CD4-positive, alpha-beta T cell (primary cell): Measurements from ENCODE around the gene ADARB2. TPM values are rescaled to one million over a fixed set of nuclear protein-coding genes. Genes with fewer than 3 reads are reported as not detected.

Experiments
- ATAC-seq: fragments of 200-7000 bp; cut with Tn5 transposase; one replicate; pipeline ENCODE4 v1.10.0; 2022; ENCODE audit warnings: mild to moderate bottlenecking; ENCODE audit not compliant: poor library complexity
- CTCF ChIA-PET: fragments of 350-600 bp; sonication (Branson Sonifier 250); formaldehyde crosslinking; loops from one replicate; lab custom pipeline; 2021; ENCODE audit warnings: antibody characterized with exemption, inconsistent platforms; lab: Charles Lee
- POLR2A ChIA-PET: fragments of 350-600 bp; sonication (Branson Sonifier 250); formaldehyde crosslinking; loops from one replicate; lab custom pipeline; 2021; ENCODE audit warnings: antibody characterized with exemption, inconsistent platforms; lab: Charles Lee
- DNase-seq, 14 experiments: peaks; one replicate each; pipeline ENCODE4 v3.0.0-alpha.2; 2013 to 2020; ENCODE audit warnings: mixed read lengths in 2 of 14
- H3K27ac ChIP-seq, 2 donors: one replicate each; pipeline versions ENCODE4 v1.5.1 to v1.7.0; 2013; ENCODE audit warnings: low read length in 2 of 2, low read depth in 1 of 2, mild to moderate bottlenecking in 1 of 2
- H3K27me3 ChIP-seq, 2 experiments: 1 replicate in 1 of 2; 2 replicates in 1 of 2; pipeline versions ENCODE4 v1.6.1 to v1.7.0; 2013; ENCODE audit warnings: low read length in 2 of 2, control low read depth in 1 of 2, mild to moderate bottlenecking in 1 of 2, moderate library complexity in 1 of 2; ENCODE audit not compliant: insufficient read depth in 2 of 2, control insufficient read depth in 1 of 2
- H3K36me3 ChIP-seq: one replicate; pipeline ENCODE4 v1.6.1; 2013; ENCODE audit warnings: low read length, control low read depth; ENCODE audit not compliant: insufficient read depth
- H3K4me1 ChIP-seq: one replicate; pipeline ENCODE4 v1.6.1; 2013; ENCODE audit warnings: low read length, control low read depth; ENCODE audit not compliant: insufficient read depth
- H3K4me3 ChIP-seq: one replicate; pipeline ENCODE4 v1.5.1; 2013; ENCODE audit warnings: mild to moderate bottlenecking, low read length, moderate library complexity
- H3K9me3 ChIP-seq, 2 experiments: 1 replicate in 1 of 2; 2 replicates in 1 of 2; pipeline versions ENCODE4 v1.6.1 to v1.7.0; 2013; ENCODE audit warnings: low read length in 2 of 2, mild to moderate bottlenecking in 2 of 2, control low read depth in 1 of 2, moderate library complexity in 1 of 2; ENCODE audit not compliant: control insufficient read depth in 1 of 2, insufficient read depth in 1 of 2
- H3K27ac Mint-ChIP-seq: one replicate; pipeline ENCODE4 v1.8.0; 2020; ENCODE audit warnings: mixed read lengths
- H3K27me3 Mint-ChIP-seq: one replicate; pipeline ENCODE4 v1.8.0; 2021; ENCODE audit warnings: mixed read lengths
- H3K36me3 Mint-ChIP-seq: one replicate; pipeline ENCODE4 v1.8.0; 2021; ENCODE audit warnings: low read depth, mixed read lengths
- H3K4me1 Mint-ChIP-seq: one replicate; pipeline ENCODE4 v1.8.0; 2021; ENCODE audit warnings: low read depth, mixed read lengths
- H3K4me3 Mint-ChIP-seq: one replicate; pipeline ENCODE4 v1.8.0; 2020; ENCODE audit warnings: mild to moderate bottlenecking, mixed read lengths
- H3K9me3 Mint-ChIP-seq: one replicate; pipeline ENCODE4 v1.8.0; 2020; ENCODE audit warnings: mixed read lengths
- CTCF ChIP-seq: fragments of 200-600 bp; IDR thresholded peaks from one replicate; pipeline ENCODE4 v1.8.0; 2022; ENCODE audit warnings: antibody characterized with exemption, mild to moderate bottlenecking
- intact Hi-C, 2 experiments: fragments of 100-400 bp; cut with DNase I in 1 of 2; cut with micrococcal nuclease in 1 of 2; formaldehyde crosslinking; loops; one replicate each; pipeline versions ENCODE4 v1.15.1 to v1.9.0; 2023 to 2025; cut with DNase I, micrococcal nuclease
- total RNA-seq, 174 experiments: library from RNA in 2 of 174; stranded (reverse) in 2 of 174; gene quantifications; one replicate each; pipeline ENCODE4 v1.2.3 and lab custom pipeline; 2021 to 2026

ADARB2 gene
- total RNA-seq, 2 experiments from 2014 or later: 0.14 TPM; not detected in 1

GRCh38 chr10:1215862-1216573 lies 521.3 kb downstream of the ADARB2 start:
- intact Hi-C loops: no loop called here
- Histone ChIP-seq H3K4me3 (no peak overlapping the region), H3K27me3 (no peaks in the 10 kb centered on the region), H3K36me3 (no peaks in the 10 kb centered on the region), H3K4me1 (no peaks in the 10 kb centered on the region), H3K9me3 (peaks cover 0 to 18% of the 10 kb centered on the region in 2 experiments), H3K27ac (no peak overlapping the region)
- Mint-ChIP-seq H3K9me3 (no peaks in the 10 kb centered on the region), H3K27me3 (no peaks in the 10 kb centered on the region), H3K4me1 (no peaks in the 10 kb centered on the region), H3K36me3 (no peaks in the 10 kb centered on the region), H3K4me3 (no peak overlapping the region), H3K27ac (no peak overlapping the region)
- CTCF ChIA-PET: no interaction called here
- DNase-seq: no peak
- ATAC-seq: no peak
- no peak for TF ChIP-seq CTCF
- POLR2A ChIA-PET: no interaction called here

DNA sequence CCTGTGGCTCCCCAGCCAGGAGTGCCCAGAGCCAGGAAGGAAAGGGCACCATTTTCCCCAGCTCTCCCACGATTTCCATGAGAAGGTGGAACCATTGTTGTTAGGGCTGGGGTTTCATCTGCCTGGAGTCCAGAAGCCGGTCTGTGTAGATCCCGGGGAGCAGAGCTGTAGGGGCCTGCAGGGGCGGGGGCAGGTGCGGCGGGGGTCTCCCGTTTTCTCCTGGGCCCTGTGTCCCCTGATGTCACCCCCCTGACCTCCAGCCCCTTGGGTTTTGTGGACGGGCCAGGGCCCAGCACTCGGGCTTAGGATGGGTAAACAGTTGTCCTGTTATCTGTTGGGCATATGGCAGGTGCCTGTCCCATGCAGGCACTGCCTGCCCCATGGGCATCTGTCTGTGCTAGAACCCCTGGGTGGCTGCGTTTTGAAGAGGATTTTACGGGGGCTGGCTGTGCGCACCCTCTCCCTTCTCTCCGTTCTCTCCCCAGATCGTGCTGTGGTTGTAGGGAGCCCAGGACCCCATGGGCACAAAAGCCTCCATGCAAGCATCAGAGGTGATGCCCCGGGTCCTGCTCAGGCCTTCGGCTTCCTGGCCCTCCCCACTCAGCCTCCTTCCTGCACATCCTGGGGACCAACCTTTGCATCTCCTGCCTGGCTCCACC lies 522.3 kb downstream of the ADARB2 start:
- Histone ChIP-seq H3K4me3 (no peak overlapping the region), H3K4me1 (no peaks in the 10 kb centered on the region), H3K9me3 (peaks cover 0 to 16% of the 10 kb centered on the region in 2 experiments), H3K36me3 (no peaks in the 10 kb centered on the region), H3K27ac (no peak overlapping the region), H3K27me3 (no peaks in the 10 kb centered on the region)
- Mint-ChIP-seq H3K36me3 (no peaks in the 10 kb centered on the region), H3K27ac (no peak overlapping the region), H3K27me3 (no peaks in the 10 kb centered on the region), H3K4me1 (no peaks in the 10 kb centered on the region), H3K9me3 (no peaks in the 10 kb centered on the region), H3K4me3 (no peak overlapping the region)
- ChIA-PET CTCF (no interaction called here), POLR2A (no interaction called here)
- intact Hi-C loops: no loop called here
- no peak for DNase-seq
- no peak for ATAC-seq
- TF ChIP-seq CTCF: no peak

DNA sequence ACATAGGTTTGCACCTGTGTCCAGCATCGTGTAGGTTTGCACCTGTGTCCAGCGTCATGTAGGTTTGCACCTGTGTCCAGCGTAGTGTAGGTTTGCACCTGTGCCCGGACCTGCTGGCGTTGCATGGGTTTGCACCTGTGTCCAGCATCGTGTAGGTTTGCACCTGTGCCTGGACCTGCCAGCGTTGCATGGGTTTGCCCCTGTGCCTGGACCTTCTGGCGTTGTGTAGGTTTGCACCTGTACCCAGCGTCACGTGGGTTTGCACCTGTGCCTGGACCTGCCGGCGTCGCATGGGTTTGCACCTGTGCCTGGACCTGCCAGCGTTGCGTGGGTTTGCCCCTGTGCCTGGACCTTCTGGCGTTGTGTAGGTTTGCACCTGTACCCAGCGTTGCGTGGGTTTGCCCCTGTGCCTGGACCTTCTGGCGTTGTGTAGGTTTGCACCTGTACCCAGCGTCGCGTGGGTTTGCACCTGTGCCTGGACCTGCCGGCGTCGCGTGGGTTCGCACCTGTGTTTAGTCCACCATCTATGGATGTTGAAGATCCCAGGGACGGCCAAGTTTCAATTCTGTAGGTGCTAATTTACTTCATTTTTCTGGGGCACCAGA lies 523.2 kb downstream of the ADARB2 start:
- CTCF ChIA-PET: no interaction called here
- no peak overlapping the region for H3K4me3 Mint-ChIP-seq
- no peaks in the 10 kb centered on the region for H3K27me3 Mint-ChIP-seq
- H3K9me3 Mint-ChIP-seq: no peaks in the 10 kb centered on the region
- Histone ChIP-seq H3K27ac (no peak overlapping the region), H3K4me1 (no peaks in the 10 kb centered on the region), H3K36me3 (no peaks in the 10 kb centered on the region), H3K9me3 (peaks cover 0 to 17% of the 10 kb centered on the region in 2 experiments), H3K4me3 (no peak overlapping the region), H3K27me3 (no peaks in the 10 kb centered on the region)
- intact Hi-C loops: no loop called here
- no peaks in the 10 kb centered on the region for H3K36me3 Mint-ChIP-seq
- no peaks in the 10 kb centered on the region for H3K4me1 Mint-ChIP-seq
- no peak for DNase-seq
- no peak for TF ChIP-seq CTCF
- no peak overlapping the region for H3K27ac Mint-ChIP-seq
- POLR2A ChIA-PET: no interaction called here
- ATAC-seq: no peak
